NCI-H1930 (cell line): ENCODE measurements around the gene EFL1.

Experiments
- DNase-seq, 2 experiments: peaks; one replicate each; lab custom pipeline; 2025; lab: John Stamatoyannopoulos, UW

The EFL1 gene

DNA sequence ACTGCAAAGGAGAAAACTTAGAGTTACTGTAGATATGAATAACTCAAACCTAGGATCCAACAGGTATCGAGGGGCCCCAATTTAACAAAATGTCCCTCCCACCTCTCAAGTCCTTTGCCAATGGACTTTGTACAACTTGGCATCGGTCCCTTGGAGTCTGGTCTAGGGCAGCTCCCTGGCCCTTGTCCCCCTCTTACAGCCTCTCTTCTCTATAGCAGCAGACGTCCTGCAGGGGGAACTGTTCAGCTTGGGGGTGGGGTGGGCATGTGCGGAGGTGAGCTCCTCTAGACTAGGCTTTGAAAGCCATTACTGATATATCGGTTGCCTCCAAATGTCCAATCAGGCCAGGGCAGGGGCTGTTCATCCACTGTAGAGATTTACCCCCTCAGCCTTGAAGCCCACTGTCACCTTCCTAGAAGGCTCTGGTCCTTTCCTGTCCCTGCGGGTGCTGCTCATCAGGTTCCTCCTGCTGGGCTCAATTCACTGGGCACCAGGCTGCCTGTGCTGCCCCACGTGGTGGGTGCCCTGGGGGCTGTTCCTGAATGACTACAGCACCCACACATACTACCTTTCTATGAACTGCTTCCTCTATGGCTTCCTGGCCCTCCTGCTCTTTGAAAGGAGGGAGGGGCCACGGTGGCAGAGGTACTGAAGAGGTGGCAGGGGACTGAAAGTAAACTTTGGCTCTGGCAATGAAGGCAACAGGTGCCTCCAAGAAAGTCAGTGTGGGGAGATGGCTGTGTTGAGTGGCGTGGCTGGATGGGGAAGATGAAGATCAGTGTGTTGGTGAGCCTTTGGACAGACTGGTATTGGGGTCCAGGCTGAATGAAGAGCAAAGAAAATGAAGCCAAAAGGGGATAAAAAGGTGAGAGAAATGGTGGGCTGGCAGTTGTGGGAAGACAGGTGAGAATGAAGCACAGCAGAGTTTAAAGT is 137.9 kb downstream of the EFL1 start:
- DNase-seq = no peak

DNA sequence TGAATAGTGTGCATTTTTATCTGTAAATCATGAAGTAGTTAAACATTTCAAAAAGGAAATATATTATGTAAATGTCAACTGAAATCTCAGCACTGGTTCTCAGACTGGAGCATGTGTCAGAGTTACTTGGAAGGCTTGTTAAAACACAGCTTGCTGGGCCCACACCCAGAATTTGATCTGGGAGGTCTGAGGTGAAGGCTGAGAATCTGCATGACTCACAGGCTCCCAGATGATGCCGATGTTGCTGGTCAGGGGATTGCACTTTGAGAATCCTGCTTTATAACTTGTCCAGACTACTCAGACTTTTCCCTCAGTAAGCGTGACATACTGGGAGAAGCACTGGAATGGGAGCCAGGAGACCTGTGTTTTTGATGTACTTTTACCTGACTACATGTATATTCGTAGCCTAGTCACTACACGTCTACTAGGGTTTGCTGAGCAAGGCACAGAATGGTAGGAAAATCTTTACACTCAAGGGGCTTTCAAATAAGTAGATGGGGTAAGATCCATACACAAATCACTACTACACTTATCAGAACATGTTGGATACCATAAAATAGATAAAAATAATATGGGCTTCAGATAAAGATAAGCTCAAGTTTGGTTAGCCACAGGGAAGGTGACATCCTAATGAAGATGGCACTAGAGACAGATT is 139.7 kb downstream of the EFL1 start:
- DNase-seq = no peak

DNA sequence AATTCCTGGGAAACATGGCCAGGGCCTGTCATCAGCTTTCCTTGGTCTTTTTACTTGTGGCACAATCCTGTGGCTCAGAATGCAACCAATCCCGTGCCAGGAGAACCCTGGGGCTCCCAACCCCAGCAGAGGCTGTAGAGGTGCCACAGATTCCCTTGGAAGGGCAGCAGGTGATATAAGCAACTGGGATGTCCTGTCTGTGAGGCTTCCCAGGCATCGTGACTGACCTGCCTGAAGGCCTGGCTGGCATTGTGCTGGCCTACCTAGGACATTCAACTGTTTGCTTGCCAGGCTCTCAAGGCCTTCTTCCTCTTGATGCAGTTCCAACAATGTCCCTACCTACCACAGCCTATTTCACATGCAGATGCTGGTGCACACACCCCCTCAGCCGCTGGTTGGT is 144.5 kb downstream of the EFL1 start:
- no peak for DNase-seq

DNA sequence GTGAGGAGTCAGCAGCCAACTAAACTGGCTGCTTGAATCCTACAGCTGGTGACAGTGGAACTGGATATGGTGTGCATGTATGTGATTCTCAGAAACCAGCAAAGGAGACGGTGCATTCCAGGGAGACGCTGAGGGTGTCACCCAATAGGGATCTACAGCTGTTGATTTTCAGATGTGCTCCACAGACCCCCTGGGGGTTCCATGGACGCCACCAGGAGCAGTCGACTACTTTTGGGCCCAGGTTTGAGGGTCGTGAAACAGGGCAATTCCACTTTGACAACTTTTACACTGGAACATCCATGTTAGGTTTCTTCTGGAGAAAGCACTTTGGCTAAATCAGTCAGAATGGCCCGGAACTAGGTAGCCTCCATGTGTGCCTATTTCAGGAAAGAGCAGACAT is 145.2 kb downstream of the EFL1 start:
- DNase-seq = no peak

DNA sequence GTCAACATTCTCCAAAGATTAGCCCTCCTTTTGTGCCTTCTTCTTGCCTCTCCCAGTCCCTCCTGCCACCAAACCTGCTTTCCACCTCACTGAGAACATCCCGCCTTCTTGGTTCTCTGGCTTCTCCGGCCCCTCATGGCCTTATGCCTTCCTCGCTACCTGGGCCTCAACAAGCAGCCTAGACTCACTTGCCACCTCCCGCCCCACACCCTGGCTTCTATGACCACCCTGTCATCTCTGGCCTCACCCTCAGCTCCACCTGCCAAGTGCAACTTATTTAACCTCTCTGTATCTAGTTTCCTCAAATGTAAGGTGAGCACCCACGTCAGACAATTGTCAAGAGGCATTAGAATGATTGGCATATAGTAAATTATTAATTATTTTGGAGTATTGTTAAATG is 147.9 kb downstream of the EFL1 start:
- no peak for DNase-seq

DNA sequence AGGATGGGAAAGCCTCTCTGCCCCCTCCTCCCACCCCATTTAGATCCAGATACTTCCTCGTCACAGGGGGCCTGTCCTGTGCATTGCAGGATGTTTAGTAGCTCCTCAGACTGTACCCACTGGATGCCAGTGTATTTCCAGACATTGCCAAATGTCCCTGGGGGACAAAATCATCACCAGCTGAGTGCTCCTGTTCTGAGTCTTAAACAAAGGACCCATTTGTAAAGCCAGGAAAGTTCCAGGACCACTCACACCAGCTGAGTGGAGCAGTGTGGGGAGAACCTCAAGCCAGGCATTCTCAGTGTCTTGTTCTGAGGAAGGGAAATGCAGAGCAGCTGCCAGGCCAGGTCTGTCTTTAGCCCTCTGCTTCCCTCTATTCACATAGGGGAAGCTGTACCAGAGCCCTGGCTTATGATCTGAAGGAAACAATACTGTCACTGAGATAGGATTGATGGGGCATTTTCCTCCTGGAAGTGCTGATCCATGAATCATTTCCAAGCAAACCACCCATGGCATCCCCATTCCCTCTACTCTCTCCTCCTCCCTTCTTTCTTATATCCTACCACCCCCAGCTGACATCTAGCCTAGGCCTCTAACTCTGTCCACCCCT is 149.3 kb downstream of the EFL1 start:
- no peak for DNase-seq

DNA sequence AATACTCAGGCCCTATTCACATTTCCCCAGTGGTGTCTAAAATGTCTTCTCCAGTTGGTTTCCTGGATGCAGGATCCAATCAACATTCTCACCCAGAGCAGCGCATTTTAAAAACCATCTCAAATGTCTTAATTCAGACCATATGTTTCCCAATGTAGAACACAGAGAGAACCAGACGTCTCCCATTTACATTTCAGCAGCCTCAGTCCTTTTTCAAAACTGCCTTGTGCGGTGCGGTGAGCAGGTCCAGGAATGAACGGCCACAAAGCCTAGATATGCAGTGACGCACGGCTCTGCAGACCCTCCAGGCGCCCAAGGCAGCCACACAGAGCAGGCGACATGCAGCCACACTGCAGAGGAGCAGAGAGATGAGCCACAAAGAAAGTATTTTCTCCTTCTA is 150.6 kb downstream of the EFL1 start:
- DNase-seq = no peak

DNA sequence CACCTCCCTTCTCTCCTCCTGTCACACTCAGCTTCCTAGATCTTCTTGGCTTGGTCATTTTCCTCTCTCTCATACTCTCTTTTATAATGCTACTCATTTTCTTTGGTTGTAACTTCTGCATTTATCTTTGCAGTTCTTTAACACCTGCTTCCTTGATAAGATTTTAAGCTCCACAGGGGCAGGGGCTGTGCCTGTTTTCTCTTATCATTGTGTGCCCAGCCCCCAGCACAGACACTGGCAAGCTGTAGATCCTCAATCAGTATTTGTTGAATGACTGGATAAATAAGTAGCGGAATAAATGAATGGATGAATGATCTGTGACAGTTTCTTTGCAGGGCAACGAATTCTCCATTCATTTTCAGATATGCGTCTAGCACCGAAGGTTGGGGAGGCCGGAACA is 152.4 kb downstream of the EFL1 start:
- DNase-seq = no peak

DNA sequence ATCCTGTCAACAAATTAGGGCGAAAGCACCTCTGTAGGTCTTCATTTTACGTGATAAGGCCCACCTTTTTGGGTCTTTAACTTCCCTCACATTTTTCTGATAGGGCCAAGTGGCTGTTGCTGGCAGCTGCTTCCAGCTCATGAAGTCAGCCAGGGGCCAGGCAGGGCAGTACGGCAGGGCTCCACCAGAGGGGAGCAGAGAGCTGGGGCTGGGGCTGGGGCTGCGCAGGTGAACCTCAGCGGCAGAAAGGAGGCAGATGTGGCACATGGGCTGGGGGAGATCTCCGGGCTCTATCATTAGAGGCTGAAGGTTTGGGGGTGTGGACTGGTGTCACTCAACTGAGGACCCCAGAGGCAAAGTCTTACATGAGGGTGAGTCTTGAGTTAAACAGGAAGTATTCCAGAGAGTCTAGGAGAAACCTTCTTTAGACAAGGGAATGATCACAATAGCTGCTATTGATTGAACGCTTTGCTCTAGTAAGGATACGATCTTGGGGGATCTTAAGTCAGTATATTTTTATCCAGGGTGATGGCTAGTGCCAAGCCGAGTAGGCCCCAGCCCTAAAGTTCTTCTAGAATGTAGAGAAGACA is 153.9 kb downstream of the EFL1 start:
- DNase-seq = no peak

DNA sequence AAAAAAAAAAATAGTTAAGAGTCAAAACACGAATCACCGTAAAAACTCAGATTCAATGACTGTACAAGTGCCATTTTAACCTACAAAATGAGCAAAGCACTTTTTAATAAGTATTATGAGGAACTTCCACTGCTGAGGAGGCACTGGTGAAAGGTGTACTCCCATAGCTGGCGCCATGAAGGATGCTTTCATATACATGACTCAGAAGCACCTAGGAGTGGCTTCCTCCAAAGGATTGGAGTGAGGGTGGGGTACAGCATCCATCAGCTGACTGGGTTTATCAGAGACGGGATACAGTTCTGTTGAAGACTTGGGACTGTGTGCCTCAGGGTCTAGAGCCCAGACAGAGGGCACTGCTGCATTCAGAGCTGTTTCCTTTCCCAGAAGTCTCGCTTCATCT is 155.9 kb downstream of the EFL1 start:
- no peak for DNase-seq

DNA sequence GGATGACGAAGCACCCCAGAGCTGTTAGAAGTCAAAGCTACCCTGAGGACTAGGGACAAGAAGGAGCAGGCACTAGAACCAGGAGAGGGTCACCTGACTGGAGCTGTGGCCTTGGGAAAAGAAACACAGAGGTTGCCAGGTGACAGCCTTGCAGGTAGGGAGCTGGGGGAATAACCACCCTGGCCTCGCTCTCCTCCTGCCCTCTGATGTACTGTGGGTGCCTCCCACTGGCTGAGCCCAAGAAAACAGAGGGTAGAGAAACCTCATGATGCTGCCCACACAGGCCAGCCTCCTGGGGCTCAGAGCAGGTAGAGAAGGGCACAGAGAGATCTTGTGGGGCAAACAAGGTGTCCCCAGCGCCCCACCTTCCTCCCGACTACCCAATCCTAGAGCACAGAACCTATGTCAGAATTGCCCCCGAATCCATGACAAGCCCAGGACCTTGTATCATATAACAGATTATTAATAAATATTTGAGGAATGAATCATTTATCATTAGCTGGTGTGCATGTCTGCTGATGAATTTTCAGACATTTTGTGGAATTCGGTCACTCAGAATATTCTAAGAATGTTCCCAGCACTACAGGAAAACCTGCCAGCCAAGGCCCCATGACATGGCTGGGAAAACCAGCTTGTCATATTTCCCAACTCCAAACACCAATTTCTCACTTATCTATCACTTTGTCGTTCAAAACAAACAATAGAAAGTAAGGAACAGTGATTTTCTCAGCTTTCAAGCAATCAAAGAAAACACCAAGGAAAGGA is 156.9 kb downstream of the EFL1 start:
- no peak for DNase-seq

DNA sequence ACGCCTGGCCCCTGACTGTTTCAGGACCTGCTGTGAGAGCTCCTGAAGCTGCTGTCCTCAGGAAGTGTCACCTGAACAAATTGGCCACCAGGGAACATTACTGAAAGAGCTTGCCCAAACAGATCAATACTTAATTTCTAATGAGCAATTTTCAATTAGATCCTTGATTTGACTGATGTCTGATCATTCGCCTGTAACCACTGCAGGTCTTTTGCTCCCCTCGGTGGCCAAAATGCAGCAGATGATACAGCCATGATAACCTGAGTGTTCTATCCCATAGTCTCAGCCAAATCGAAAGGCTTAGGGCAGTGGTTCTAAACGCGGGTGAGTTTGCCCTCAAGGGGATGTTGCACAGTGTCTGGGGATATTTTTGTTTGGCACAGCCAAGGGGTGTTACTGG is 159.1 kb downstream of the EFL1 start:
- no peak for DNase-seq

DNA sequence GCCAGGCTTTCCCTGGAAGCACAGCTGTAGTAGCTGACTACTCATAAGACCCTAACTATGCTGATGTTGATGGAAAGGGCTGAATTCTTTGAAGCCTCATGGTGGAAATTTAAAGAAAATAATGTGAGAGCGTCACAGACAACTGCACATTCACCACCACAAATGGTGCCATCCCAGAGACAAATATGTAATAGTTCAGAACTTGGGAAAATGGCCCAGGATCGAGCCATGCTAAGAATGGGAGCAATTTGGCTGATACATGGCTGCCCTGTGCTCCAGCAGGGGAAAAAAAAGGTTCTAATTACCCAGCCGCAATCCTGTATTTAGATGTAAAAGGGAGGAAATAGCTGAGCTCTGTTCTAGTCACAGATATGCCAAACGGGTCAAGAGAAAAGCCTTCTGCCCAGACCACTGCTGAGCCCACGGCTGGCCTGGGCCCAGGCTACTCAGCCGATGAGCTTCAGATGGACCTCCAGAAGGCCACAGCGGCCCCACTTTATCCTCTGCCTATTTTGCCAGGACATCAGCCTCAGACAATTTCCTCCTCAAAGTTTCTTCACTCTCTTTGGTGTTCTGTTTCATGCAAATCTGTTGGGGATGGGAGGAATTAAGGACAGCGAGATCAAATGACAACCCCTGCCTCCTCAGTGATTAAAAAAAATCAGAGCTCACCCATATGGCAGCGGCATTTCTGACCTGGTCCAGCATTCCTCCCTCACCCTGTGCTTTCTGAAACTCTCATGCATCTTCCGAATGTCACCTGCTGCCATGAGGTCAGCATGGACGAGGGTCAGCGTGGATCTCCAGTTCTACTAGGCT is 162.2 kb downstream of the EFL1 start:
- no peak for DNase-seq

DNA sequence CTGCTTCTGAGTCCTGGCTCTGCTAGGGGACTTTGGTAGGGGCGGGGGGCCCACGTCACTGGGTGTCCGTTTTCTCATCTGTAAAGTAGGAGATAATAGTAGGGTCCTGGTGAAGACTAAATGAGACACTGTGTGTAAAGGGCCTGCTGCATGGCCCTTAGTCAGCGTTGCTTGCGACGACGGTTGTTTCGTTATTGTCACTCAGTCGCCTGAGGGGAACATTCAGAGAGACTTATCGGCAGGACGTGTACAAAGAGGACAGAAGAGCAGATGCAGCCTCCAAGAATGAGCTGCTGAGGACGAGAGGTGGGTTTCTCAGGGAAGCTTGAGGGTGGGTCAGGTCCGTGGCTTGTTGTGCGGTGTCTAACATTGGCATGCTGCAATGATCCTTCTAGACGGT is 163.9 kb downstream of the EFL1 start:
- DNase-seq = no peak

DNA sequence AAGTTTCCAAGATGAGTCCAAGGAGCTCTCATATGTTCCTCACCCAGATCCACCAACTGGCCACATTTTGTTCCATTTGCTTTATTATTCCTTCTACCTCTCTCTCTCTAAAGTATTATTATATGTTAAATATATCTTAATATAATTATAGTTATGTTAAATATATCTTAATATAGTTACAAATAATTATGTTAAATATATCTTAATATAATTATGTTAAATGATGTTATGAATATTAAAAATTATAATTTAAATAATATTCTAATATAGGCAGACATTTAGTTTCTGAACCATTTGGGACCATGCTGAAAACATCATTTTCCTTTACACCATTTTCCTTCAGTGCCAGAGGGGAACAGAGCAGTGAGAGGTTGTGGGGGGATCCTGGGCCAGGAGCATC is 166.7 kb downstream of the EFL1 start:
- DNase-seq = no peak

DNA sequence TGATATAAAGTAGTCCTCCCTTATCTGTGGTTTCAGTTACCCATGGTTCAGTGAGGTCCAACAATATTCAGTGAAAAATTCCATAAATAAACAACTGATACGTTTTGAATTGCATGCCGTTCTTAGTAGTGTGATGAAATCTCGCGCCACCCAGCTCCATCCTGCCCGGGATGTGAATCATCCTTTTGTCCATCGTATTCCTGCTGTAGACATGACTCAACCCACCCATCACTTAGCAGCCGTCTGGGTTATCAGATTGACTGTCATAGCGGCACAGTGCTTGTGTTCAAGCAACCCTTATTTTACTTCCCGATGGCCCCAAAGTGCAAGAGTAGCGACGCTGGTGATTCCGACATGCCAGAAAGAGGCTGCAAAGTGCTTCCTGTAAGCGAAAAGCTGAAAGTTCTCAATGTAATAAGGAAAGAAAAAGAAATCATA is 168.7 kb downstream of the EFL1 start:
- no peak for DNase-seq

DNA sequence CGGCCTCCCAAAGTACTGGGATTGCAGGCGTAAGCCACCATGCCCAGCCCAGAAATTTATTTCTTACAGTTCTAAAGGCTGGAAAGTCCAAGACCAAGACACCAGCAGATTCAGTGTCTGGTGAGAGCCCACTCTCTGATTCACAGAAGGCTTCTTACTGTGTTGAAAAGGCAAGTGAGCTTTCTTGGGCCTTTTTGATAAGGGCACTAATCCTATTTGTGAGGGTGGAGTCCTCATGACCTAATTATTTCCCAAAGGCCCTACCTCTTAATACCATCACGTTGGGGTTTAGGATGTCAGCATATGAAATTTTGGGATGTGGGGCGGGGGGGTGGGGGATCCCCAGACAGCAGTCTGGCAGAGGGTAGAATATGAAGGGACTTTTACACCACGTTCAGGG is 169.2 kb downstream of the EFL1 start:
- no peak for DNase-seq

DNA sequence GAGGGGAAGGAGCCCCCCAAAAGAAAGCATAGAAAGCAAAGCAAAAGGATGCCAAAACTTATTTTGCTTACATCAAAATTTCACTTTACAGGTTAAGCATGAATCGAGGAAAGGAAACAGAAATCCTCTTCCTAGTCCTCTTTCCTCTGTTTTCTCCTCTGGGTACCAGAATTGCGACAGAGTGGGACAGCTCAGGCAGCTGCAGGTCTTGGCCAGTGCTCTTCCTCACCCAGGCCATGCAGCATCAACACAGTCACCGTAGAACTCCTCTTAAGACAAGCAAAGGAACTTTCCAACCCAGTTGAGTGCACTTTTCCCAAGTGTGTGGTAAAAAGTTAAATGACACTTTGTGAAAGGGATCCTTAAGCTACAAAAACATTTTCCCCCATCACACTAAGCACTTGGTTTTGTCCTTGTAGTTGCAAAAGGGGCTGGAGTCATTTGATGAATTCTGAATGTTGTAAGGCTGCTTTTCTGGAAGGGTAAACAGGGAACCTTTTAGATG is 170.8 kb downstream of the EFL1 start:
- no peak for DNase-seq

DNA sequence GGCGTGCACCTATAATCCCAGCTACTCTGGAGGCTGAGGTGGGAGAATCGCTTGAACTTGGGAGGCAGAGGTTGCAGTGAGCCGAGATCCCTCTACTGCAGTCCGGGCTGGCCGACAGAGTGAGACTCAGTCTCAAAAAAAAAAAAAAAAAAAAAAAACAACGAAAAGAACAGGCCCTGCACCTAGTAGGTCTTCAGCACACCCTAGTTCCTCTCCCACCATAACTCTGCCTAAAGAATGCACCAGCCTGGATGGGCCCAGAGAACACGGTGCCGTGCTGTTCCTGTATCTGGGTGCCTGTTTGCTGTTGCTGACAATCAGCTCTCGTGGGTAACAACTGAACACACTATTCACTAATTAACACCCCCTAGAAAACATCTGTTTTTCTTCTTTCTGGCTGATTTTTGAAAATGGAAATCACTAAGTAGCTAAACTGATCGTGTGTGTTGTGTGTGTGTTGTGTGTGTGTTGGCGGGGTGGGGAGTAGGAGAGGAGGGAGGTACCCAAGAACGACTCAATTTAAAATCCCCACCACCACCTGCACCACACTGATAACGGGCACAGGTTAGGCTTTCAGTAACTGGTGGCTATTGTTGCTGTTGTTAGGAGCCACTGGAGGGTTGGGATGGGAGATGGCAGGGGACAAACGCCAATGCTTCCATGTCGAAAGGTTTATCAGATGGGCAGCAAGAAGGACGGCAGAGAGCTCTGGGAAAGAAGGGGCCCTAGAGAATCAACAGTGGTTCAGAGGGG is 176.1 kb downstream of the EFL1 start:
- DNase-seq = no peak
